Neuron (in vitro differentiated cells): ENCODE data around the gene C9orf153.

Experiments
- H2AFZ ChIP-seq: one replicate; pipeline ENCODE4 v1.6.1; 2013; ENCODE audit warnings: low read depth, mild to moderate bottlenecking, inconsistent platforms, low read length, moderate library complexity
- H3K27me3 ChIP-seq: one replicate; pipeline ENCODE4 v1.6.1; 2013; ENCODE audit warnings: low read length; ENCODE audit not compliant: insufficient read depth
- H3K36me3 ChIP-seq: one replicate; pipeline ENCODE4 v1.6.1; 2013; ENCODE audit warnings: low read length; ENCODE audit not compliant: insufficient read depth
- H3K4me1 ChIP-seq: one replicate; pipeline ENCODE4 v1.6.1; 2013; ENCODE audit warnings: low read length; ENCODE audit not compliant: insufficient read depth
- H3K4me3 ChIP-seq: 2 replicates; pipeline ENCODE4 v1.5.1; 2013; ENCODE audit warnings: mild to moderate bottlenecking, low read length, moderate library complexity
- H3K9me3 ChIP-seq: one replicate; pipeline ENCODE4 v1.6.1; 2013; ENCODE audit warnings: low read length

C9orf153 gene

DNA sequence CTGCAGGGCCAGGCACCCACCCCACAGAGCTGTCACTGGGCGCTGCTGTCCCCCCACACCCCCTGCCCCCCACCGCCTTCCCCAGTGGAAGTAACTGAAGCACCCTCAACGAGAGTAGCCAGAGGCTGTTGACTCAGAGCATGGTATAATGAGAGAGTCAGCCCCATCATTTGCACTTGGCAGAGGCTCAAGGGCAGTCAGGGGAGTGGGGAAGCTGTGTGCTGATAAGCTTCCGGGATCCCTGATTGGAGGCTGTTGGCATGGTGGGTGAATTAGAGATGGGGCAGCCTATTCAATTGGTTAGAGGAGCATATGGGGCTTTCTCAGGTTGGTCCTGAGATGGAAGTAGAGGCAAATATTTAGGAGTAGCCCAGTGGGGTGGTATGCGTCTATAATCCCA, 83.0 kb downstream of the C9orf153 start:
- Histone ChIP-seq H2AFZ (no peak overlapping the region), H3K36me3 (no peaks in the 10 kb centered on the region), H3K27me3 (no peaks in the 10 kb centered on the region), H3K4me1 (peaks cover 9% of the 10 kb centered on the region), H3K9me3 (no peaks in the 10 kb centered on the region), H3K4me3 (no peak overlapping the region)

DNA sequence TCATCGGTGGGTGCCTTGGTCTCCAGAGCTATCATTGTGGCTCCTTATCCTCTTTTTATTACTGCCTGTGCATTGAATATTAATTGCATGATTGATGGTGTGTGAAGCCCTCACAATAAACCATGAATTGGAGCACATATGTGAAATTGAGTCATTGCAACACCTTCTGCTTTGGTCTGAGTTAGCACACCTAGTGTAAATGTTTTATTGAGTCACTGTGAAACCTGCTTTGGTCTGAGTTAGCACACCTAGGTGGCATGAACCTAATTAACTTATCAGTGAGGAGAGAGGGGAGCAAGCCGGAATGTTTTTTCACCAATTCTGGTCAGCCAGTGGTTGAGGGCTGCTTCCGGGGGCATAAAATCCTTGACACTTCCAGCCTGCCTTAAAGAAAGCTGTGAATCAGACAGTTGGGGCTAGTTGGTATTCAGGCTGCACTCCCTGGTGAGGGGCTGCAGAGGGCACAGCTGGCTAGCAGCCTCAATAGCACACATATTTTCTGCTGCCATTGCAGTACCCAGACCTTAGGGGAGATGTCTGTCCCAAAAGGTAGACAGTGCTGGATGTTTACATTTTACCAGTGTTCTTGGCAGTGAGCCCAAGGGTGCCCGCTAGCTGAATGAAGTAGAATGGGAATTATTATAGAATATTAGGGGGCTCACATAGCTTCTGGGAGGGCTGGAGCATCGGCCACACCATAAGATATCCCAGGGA, 83.6 kb downstream of the C9orf153 start:
- Histone ChIP-seq H3K27me3 (no peaks in the 10 kb centered on the region), H3K4me1 (peaks cover 9% of the 10 kb centered on the region), H3K4me3 (no peak overlapping the region), H2AFZ (no peak overlapping the region), H3K9me3 (no peaks in the 10 kb centered on the region), H3K36me3 (no peaks in the 10 kb centered on the region)

DNA sequence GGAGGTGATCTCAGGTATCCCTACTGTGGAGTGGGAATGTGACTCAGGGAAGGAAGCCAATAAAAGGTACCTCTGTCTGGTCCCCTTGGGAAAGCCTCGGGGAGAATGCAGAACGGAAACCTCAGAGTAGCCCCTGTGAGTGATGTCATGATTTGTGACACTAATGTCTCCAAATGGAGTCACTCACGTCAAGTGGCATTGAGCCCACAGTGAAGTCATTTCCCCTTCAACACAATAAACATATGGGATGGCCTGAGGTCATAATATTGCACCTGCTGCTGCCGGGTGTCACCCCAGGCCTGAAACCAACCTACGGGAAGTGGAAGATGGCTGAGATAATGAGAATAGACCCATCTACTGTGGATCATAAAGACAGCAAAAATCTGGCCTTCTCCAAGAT, 84.2 kb downstream of the C9orf153 start:
- Histone ChIP-seq H2AFZ (no peak overlapping the region), H3K9me3 (no peaks in the 10 kb centered on the region), H3K4me3 (no peak overlapping the region), H3K27me3 (no peaks in the 10 kb centered on the region), H3K36me3 (no peaks in the 10 kb centered on the region), H3K4me1 (peaks cover 9% of the 10 kb centered on the region)
